HG02763 (cell line): ENCODE results near the gene IL10.
A peak's percentile ranks its signal among the peaks of the same experiment; 100 is the strongest.

Experiments
- ATAC-seq: cut with Tn5 transposase; IDR thresholded peaks from one replicate; pipeline ENCODE4 v1.9.1; 2021; ENCODE audit warnings: mild to moderate bottlenecking, moderate library complexity; ENCODE audit not compliant: unreplicated experiment

Gene IL10

GRCh38 chr1:206772243-206772937 is at the start of gene IL10:
IL10 (minus strand) TSS chr1:206772494; CDS start chr1:206772435, 59 bp downstream.
- no peak for ATAC-seq

- no peak for ATAC-seq
These were observed 49.2 kb upstream of the IL10 start for GRCh38 chr1:206821493-206821892.

- ATAC-seq = no peak
These were observed 44.3 kb upstream of the IL10 start for GRCh38 chr1:206816390-206817287.

- no peak for ATAC-seq
These were observed 42.5 kb upstream of the IL10 start for GRCh38 chr1:206814716-206815341.

- no peak for ATAC-seq
These were observed 40.2 kb upstream of the IL10 start for GRCh38 chr1:206812471-206812870.

- no peak for ATAC-seq
These were observed 37.3 kb upstream of the IL10 start for GRCh38 chr1:206809504-206810084.

- no peak for ATAC-seq
These were observed 36.3 kb upstream of the IL10 start for GRCh38 chr1:206808615-206809014.

- no peak for ATAC-seq
These were observed 33.1 kb upstream of the IL10 start for GRCh38 chr1:206805357-206805756.

GRCh38 chr1:206804156-206804737 is 32.0 kb upstream of the IL10 start:
- no peak for ATAC-seq

- peak; percentile 96 for ATAC-seq
These were observed 31.0 kb upstream of the IL10 start for GRCh38 chr1:206803221-206803730.

- no peak for ATAC-seq
These were observed 30.1 kb upstream of the IL10 start for GRCh38 chr1:206802401-206802800.

GRCh38 chr1:206801467-206801866 is 29.2 kb upstream of the IL10 start:
- ATAC-seq = no peak

GRCh38 chr1:206800891-206801290 is 28.6 kb upstream of the IL10 start:
- ATAC-seq = no peak

GRCh38 chr1:206800411-206800810 is 28.1 kb upstream of the IL10 start:
- ATAC-seq = no peak

GRCh38 chr1:206799311-206799710 is 27.0 kb upstream of the IL10 start:
- ATAC-seq = no peak

GRCh38 chr1:206798384-206798996 is 26.2 kb upstream of the IL10 start:
- no peak for ATAC-seq

GRCh38 chr1:206797534-206798383 is 25.5 kb upstream of the IL10 start:
- ATAC-seq = no peak

- ATAC-seq = no peak
These were observed 24.7 kb upstream of the IL10 start for GRCh38 chr1:206796981-206797402.

- ATAC-seq = no peak
These were observed 23.8 kb upstream of the IL10 start for GRCh38 chr1:206796116-206796515.
